NCI-H446 (cell line): ENCODE data around the gene FOSL1.

Experiments
- DNase-seq, 2 experiments: peaks; one replicate each; lab custom pipeline; 2025; lab: John Stamatoyannopoulos, UW

Gene FOSL1

GRCh38 chr11:65900125-65900898 is at the start of gene FOSL1:
FOSL1 (minus strand) TSS chr11:65900388; CDS start chr11:65900339, 49 bp downstream.
- peak in 1 of 2 experiments; percentile 46 for DNase-seq

- no peak for DNase-seq
Observed at GRCh38 chr11:65947603-65948125, 47.5 kb upstream of the FOSL1 start.

- DNase-seq, result no peak
Observed at GRCh38 chr11:65947133-65947532, 46.9 kb upstream of the FOSL1 start.

GRCh38 chr11:65946655-65947054 is 46.5 kb upstream of the FOSL1 start:
- DNase-seq, result no peak

- DNase-seq, result no peak
Observed at GRCh38 chr11:65945941-65946558, 45.9 kb upstream of the FOSL1 start.

GRCh38 chr11:65945430-65945911 is 45.3 kb upstream of the FOSL1 start, which contains the start of gene TSGA10IP:
TSGA10IP (plus strand) TSS chr11:65945480; CDS start chr11:65945676, 196 bp downstream.
- no peak for DNase-seq

- DNase-seq, result no peak
Observed at GRCh38 chr11:65944767-65945166, 44.6 kb upstream of the FOSL1 start.

GRCh38 chr11:65944191-65944590 is 44.0 kb upstream of the FOSL1 start:
- no peak for DNase-seq

GRCh38 chr11:65942531-65942930 is 42.3 kb upstream of the FOSL1 start:
- DNase-seq, result no peak

- DNase-seq, result no peak
Observed at GRCh38 chr11:65941720-65942310, 41.6 kb upstream of the FOSL1 start.

GRCh38 chr11:65937766-65938165 is 37.6 kb upstream of the FOSL1 start:
- DNase-seq, result no peak

GRCh38 chr11:65934014-65934413 is 33.8 kb upstream of the FOSL1 start:
- peak in 1 of 2 experiments; percentile 23 for DNase-seq

GRCh38 chr11:65932558-65932919 is 32.4 kb upstream of the FOSL1 start:
- DNase-seq, result no peak

- no peak for DNase-seq
Observed at GRCh38 chr11:65931773-65932557, 31.8 kb upstream of the FOSL1 start.

- no peak for DNase-seq
Observed at GRCh38 chr11:65928667-65929066, 28.5 kb upstream of the FOSL1 start.

GRCh38 chr11:65927904-65928397 is 27.8 kb upstream of the FOSL1 start:
- no peak for DNase-seq

- no peak for DNase-seq
Observed at GRCh38 chr11:65925397-65925796, 25.2 kb upstream of the FOSL1 start.

- DNase-seq, result no peak
Observed at GRCh38 chr11:65922565-65922964, 22.4 kb upstream of the FOSL1 start.

GRCh38 chr11:65921876-65922275 is 21.7 kb upstream of the FOSL1 start:
- DNase-seq, result no peak

- DNase-seq, result no peak
Observed at GRCh38 chr11:65921033-65921555, 20.9 kb upstream of the FOSL1 start.

- no peak for DNase-seq
Observed at GRCh38 chr11:65920372-65920802, 20.2 kb upstream of the FOSL1 start.
